Bronchial epithelial cell (primary cell): Measurements from ENCODE around the gene CREB1. TPM values are rescaled to one million over a fixed set of nuclear protein-coding genes. Genes with fewer than 3 reads are reported as not detected.
A peak's percentile ranks its signal among the peaks of the same experiment; 100 is the strongest.

Experiments
- DNase-seq: peaks from one replicate; pipeline ENCODE4 v3.0.0-alpha.2; 2010; ENCODE audit warnings: low read depth
- FAIRE-seq: peaks from 2 replicates; lab custom pipeline; 2011; peaks lifted over from hg19 to GRCh38; lab: Jason Lieb, UNC
- H3K27me3 ChIP-seq: 2 replicates; pipeline ENCODE4 v1.5.1; 2011; ENCODE audit warnings: low read length; ENCODE audit not compliant: control insufficient read depth, insufficient read depth
- H3K36me3 ChIP-seq: 2 replicates; pipeline ENCODE4 v1.5.1; 2011; ENCODE audit warnings: low read length; ENCODE audit not compliant: control insufficient read depth, insufficient read depth
- H3K4me3 ChIP-seq: 2 replicates; pipeline ENCODE4 v1.5.1; 2011; ENCODE audit warnings: mild to moderate bottlenecking, low read depth, low read length, control low read depth
- CTCF ChIP-seq: IDR thresholded peaks from 2 replicates; pipeline ENCODE4 v1.5.1; 2011; ENCODE audit warnings: mild to moderate bottlenecking, moderate library complexity, low read length, control low read depth, inconsistent platforms; ENCODE audit not compliant: insufficient read depth, severe bottlenecking
- total RNA-seq: library from RNA; depleted of rRNA; stranded (reverse); fragments of >200 nt; gene quantifications from 2 replicates; pipeline ENCODE4 v1.2.1, GENCODE V29; 2014

CREB1 gene
- total RNA-seq, 1 donor from 2014 or later: 36.9 TPM

DNA sequence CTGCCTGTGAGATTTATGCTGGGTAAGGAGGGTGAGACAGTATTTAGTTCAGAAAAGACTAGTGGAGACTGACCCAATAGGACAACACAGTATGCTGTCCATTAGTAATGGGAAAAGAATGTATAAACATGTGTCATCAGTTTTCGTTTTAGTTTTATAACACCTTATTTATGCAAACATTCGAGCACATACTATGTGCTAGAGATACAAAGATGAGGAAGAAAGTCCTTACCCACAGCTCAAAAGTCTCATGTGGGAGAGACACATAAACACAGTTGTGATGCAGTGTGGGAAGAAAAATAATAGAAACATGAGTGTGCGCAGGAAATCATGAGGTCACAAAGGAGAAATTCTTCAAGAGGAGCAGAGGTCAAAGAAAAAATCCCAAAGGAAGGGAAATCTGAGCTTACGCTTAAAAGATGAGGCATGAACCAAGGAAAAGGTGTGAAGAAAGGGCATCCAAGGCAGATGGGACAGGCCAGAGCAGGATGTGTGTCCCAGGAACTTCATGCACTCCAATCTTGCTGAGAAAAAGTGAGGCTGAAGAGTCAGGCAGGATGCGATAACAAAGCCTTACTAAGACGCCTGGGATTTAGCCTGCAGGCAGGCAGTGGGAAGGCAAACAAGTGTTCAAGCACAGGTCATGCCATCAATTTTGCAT, 87.4 kb downstream of the CREB1 start:
- TF ChIP-seq CTCF: no peak
- peaks cover 3% of the 10 kb centered on the region for H3K36me3 ChIP-seq
- no peaks in the 10 kb centered on the region for H3K27me3 ChIP-seq
- DNase-seq: peak; percentile 77
- FAIRE-seq: peak; percentile 32
- no peak overlapping the region for H3K4me3 ChIP-seq

DNA sequence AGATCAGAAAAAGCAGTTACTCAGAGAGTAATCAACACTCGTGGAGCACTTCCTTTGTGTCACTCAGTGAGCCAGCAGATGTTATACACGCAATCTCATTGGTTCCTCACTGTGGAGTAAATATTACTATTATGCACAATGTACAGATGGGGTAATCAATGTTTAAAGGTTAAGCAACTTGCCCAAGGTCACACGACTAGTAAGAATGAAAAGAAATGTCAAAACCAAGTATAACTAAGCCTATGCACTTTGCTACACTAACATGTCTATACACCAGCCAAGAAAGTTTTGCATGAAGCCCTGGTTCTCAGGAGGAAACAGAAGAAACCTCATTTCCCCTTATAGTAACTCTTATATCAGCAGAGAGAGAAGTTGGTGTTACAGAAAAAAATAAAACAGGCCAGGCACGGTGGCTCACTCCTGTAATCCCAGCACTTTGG, 90.0 kb downstream of the CREB1 start:
- Histone ChIP-seq H3K36me3 (peaks cover 3% of the 10 kb centered on the region), H3K4me3 (no peak overlapping the region), H3K27me3 (no peaks in the 10 kb centered on the region)
- FAIRE-seq (no peak), DNase-seq (no peak)
- no peak for TF ChIP-seq CTCF

DNA sequence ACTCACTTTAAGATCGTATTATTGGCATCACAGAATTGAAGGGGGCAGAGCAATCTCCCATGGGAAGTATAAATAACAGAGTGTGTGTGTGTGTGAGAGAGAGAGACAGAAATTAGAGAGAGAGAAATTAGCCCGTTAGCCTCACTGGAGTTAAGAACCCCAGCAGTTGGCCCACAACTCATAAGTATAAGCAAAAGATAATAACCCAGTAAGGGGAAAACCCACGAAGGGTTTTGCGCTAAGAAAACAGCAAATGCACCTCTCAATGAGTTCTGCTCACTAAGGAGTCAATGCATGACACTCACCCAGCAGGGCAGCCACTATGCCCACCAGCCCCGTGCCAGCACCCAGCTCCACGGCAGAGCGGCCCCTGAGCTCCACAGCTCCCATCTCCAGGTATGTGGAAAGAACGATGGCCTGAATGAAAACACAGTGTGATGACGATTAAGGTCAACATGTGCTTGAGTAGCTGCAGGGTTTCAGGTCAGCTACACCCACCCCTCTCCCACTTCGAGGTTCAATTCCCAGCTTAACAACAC, 91.8 kb downstream of the CREB1 start:
- FAIRE-seq (no peak), DNase-seq (no peak)
- Histone ChIP-seq H3K27me3 (no peaks in the 10 kb centered on the region), H3K4me3 (no peak overlapping the region), H3K36me3 (peaks cover 3% of the 10 kb centered on the region)
- TF ChIP-seq CTCF: no peak

- Histone ChIP-seq H3K36me3 (peaks cover 3% of the 10 kb centered on the region), H3K4me3 (peak overlapping the region; percentile 90), H3K27me3 (no peaks in the 10 kb centered on the region)
- DNase-seq (peak; percentile 50), FAIRE-seq (no peak)
- TF ChIP-seq CTCF: no peak
Measured at GRCh38 chr2:207624185-207625013, 94.6 kb downstream of the CREB1 start.

- no peak for FAIRE-seq
- Histone ChIP-seq H3K4me3 (peak within 1 kb of the TSS; percentile 90), H3K36me3 (peaks cover 3% of the 10 kb centered on the region), H3K27me3 (no peaks in the 10 kb centered on the region)
- peak; percentile 53 for TF ChIP-seq CTCF
- DNase-seq: peak; percentile 41
Measured at GRCh38 chr2:207625014-207625907, 95.5 kb downstream of the CREB1 start, which contains the start of gene METTL21A. Gene METTL21A, minus strand, starts transcription at chr2:207625394. Its CDS starts 1,019 bp downstream, at chr2:207624375.
